Gastrocnemius medialis (tissue), 4 donors: Measurements from ENCODE around the gene RXRA. TPM values are rescaled to one million over a fixed set of nuclear protein-coding genes. Genes with fewer than 3 reads are reported as not detected.

Experiments
- ATAC-seq, 2 donors: fragments of 150-250 bp; one replicate each; pipeline ENCODE4 v1.9.1; 2016
- DNase-seq, 2 donors: peaks; one replicate each; pipeline ENCODE4 v3.0.0-alpha.2; 2019
- H3K27ac ChIP-seq, 4 donors: fragments of 200-600 bp; sonication (generic); 1 replicate in 1 of 4; 2 replicates in 3 of 4; pipeline ENCODE4 v1.5.1; 2016 to 2018; ENCODE audit warnings: mild to moderate bottlenecking in 2 of 4, moderate library complexity in 1 of 4
- H3K27me3 ChIP-seq, 3 donors: fragments of 200-600 bp; sonication (generic) in 2 of 3; 1 replicate in 1 of 3; 2 replicates in 2 of 3; pipeline versions ENCODE4 v1.5.1 to v1.6.0; 2016 to 2019; ENCODE audit warnings: mild to moderate bottlenecking in 1 of 3, moderate library complexity in 1 of 3
- H3K36me3 ChIP-seq, 2 donors: fragments of 200-600 bp; sonication (generic) in 1 of 2; one replicate each; pipeline ENCODE4 v1.5.1; 2017 to 2018
- H3K4me1 ChIP-seq, 2 donors: fragments of 200-600 bp; sonication (generic) in 1 of 2; one replicate each; pipeline ENCODE4 v1.5.1; 2016 to 2017; ENCODE audit warnings: mild to moderate bottlenecking in 2 of 2
- H3K4me3 ChIP-seq, 4 donors: fragments of 200-600 bp; sonication (generic) in 3 of 4; 1 replicate in 1 of 4; 2 replicates in 3 of 4; pipeline ENCODE4 v1.5.1; 2016 to 2019; ENCODE audit warnings: mild to moderate bottlenecking in 2 of 4
- H3K9me3 ChIP-seq, 3 donors: fragments of 200-600 bp; sonication (generic) in 2 of 3; 1 replicate in 1 of 3; 2 replicates in 2 of 3; pipeline ENCODE4 v1.5.1; 2016 to 2019
- POLR2A ChIP-seq, 2 donors: fragments of 450-650 bp; IDR thresholded peaks; one replicate each; pipeline ENCODE4 v1.6.1; 2017; ENCODE audit warnings: antibody characterized with exemption in 2 of 2, mild to moderate bottlenecking in 2 of 2, moderate library complexity in 2 of 2
- in situ Hi-C, 4 donors: fragments of 200-750 bp; cut with MboI; loops; one replicate each; pipeline versions ENCODE4 v1.15.0 to v1.8.0; 2017; ENCODE audit warnings: low sequenced_read_pairs in 4 of 4
- intact Hi-C: fragments of 100-400 bp; cut with DNase I; formaldehyde crosslinking; loops from one replicate; pipeline ENCODE4 v1.15.1; 2023; ENCODE audit warnings: low total_unique reads
- total RNA-seq, 4 donors: library from RNA; depleted of rRNA; stranded (reverse); fragments of >200 nt; gene quantifications; one replicate each; pipeline versions ENCODE4 v1.1.0 to v1.2.3, GENCODE V29; 2016
- TF ChIP-seq, protein P1 (sequence below), 5 experiments: fragments of 450-650 bp in 3 of 5; fragments of 200-600 bp in 2 of 5; sonication (generic) in 2 of 5; IDR thresholded peaks in 4 of 5; conservative IDR thresholded peaks in 1 of 5; 1 replicate in 4 of 5; 2 replicates in 1 of 5; pipeline ENCODE4 v1.5.1; 2016 to 2019; ENCODE audit warnings: antibody characterized with exemption in 5 of 5, mild to moderate bottlenecking in 3 of 5, moderate library complexity in 3 of 5

The RXRA gene
- total RNA-seq, 4 donors from 2014 or later: 70.8 to 224 (median 160) TPM

- Histone ChIP-seq H3K4me3 (peak overlapping the region in 1 of 4 donors; percentile 7), H3K9me3 (no peaks in the 10 kb centered on the region), H3K27me3 (no peaks in the 10 kb centered on the region), H3K36me3 (no peaks in the 10 kb centered on the region), H3K27ac (peak overlapping the region; percentile 80 to 98 (median 94)), H3K4me1 (peaks cover 61 to 75% of the 10 kb centered on the region in 2 donors)
- no peak for ATAC-seq
- intact Hi-C loops: no loop called here
- TF ChIP-seq POLR2A (IDR thresholded peaks at IDR 0.05): no peak
- no peak for DNase-seq
- in situ Hi-C loops: no loop called here
Measured at GRCh38 chr9:134396258-134396742, 70.0 kb downstream of the RXRA start.

- H3K4me1 ChIP-seq: peaks cover 56 to 71% of the 10 kb centered on the region in 2 donors
- TF ChIP-seq POLR2A (IDR thresholded peaks at IDR 0.05): no peak
- TF ChIP-seq, protein P1, sequence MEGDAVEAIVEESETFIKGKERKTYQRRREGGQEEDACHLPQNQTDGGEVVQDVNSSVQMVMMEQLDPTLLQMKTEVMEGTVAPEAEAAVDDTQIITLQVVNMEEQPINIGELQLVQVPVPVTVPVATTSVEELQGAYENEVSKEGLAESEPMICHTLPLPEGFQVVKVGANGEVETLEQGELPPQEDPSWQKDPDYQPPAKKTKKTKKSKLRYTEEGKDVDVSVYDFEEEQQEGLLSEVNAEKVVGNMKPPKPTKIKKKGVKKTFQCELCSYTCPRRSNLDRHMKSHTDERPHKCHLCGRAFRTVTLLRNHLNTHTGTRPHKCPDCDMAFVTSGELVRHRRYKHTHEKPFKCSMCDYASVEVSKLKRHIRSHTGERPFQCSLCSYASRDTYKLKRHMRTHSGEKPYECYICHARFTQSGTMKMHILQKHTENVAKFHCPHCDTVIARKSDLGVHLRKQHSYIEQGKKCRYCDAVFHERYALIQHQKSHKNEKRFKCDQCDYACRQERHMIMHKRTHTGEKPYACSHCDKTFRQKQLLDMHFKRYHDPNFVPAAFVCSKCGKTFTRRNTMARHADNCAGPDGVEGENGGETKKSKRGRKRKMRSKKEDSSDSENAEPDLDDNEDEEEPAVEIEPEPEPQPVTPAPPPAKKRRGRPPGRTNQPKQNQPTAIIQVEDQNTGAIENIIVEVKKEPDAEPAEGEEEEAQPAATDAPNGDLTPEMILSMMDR (IDR thresholded peaks at IDR 0.05 in 4 of 5, conservative IDR thresholded peaks at IDR 0.05 in 1 of 5): no peak
- H3K4me3 ChIP-seq: no peak overlapping the region
- H3K36me3 ChIP-seq: no peaks in the 10 kb centered on the region
- H3K9me3 ChIP-seq: no peaks in the 10 kb centered on the region
- no peak for DNase-seq
- H3K27ac ChIP-seq: peak overlapping the region; percentile 80 to 98 (median 94)
- in situ Hi-C loops (no loop called here), intact Hi-C loops (no loop called here)
- no peaks in the 10 kb centered on the region for H3K27me3 ChIP-seq
- no peak for ATAC-seq
Measured at GRCh38 chr9:134396825-134397224, 70.6 kb downstream of the RXRA start.

- H3K4me3 ChIP-seq: no peak overlapping the region
- TF ChIP-seq POLR2A (IDR thresholded peaks at IDR 0.05): no peak
- TF ChIP-seq, protein P1 (IDR thresholded peaks at IDR 0.05 in 4 of 5, conservative IDR thresholded peaks at IDR 0.05 in 1 of 5): no peak
- H3K36me3 ChIP-seq: no peaks in the 10 kb centered on the region
- peaks cover 68 to 73% of the 10 kb centered on the region in 2 donors for H3K4me1 ChIP-seq
- H3K27ac ChIP-seq: peak overlapping the region; percentile 80 to 98 (median 94)
- in situ Hi-C loops: no loop called here
- H3K9me3 ChIP-seq: no peaks in the 10 kb centered on the region
- H3K27me3 ChIP-seq: no peaks in the 10 kb centered on the region
- ATAC-seq (no peak), DNase-seq (no peak)
- intact Hi-C loops: no loop called here
Measured at GRCh38 chr9:134398756-134399155, 72.5 kb downstream of the RXRA start.

GRCh38 chr9:134399435-134400056 is 73.3 kb downstream of the RXRA start:
- Histone ChIP-seq H3K27ac (peak overlapping the region; percentile 80 to 98 (median 94)), H3K4me3 (no peak overlapping the region), H3K36me3 (no peaks in the 10 kb centered on the region), H3K9me3 (no peaks in the 10 kb centered on the region), H3K4me1 (peaks cover 70 to 76% of the 10 kb centered on the region in 2 donors), H3K27me3 (no peaks in the 10 kb centered on the region)
- ATAC-seq: no peak
- no peak for DNase-seq
- in situ Hi-C loops: no loop called here
- intact Hi-C loops: no loop called here
- no peak for TF ChIP-seq POLR2A (IDR thresholded peaks at IDR 0.05)
- TF ChIP-seq, protein P1 (IDR thresholded peaks at IDR 0.05 in 4 of 5, conservative IDR thresholded peaks at IDR 0.05 in 1 of 5): peak in 4 of 5 experiments; percentile 42 to 74 (median 58)

GRCh38 chr9:134400283-134400682 is 74.0 kb downstream of the RXRA start:
- no peak for TF ChIP-seq POLR2A (IDR thresholded peaks at IDR 0.05)
- TF ChIP-seq, protein P1 (IDR thresholded peaks at IDR 0.05 in 4 of 5, conservative IDR thresholded peaks at IDR 0.05 in 1 of 5): no peak
- intact Hi-C loops (no loop called here), in situ Hi-C loops (no loop called here)
- Histone ChIP-seq H3K27me3 (no peaks in the 10 kb centered on the region), H3K36me3 (no peaks in the 10 kb centered on the region), H3K4me3 (no peak overlapping the region), H3K4me1 (peaks cover 70 to 76% of the 10 kb centered on the region in 2 donors), H3K9me3 (no peaks in the 10 kb centered on the region), H3K27ac (peak overlapping the region; percentile 90 to 98 (median 98))
- no peak for DNase-seq
- no peak for ATAC-seq
